ENCODE measurements around the gene AMBRA1. TPM values are rescaled to one million over a fixed set of nuclear protein-coding genes. Genes with fewer than 3 reads are reported as not detected.

The AMBRA1 gene
- polyA plus RNA-seq, 1 experiment: 12.8 TPM

GRCh38 chr11:46570790-46571398 is 22.9 kb downstream of the AMBRA1 start:
- no peaks in the 10 kb centered on the region for H3K36me3 ChIP-seq (ENCODE audit: control insufficient read depth, insufficient read depth, low read length)
- CTCF ChIA-PET: interaction anchor here (1.0 to 1.3 kb wide), 3 partner anchors 8 to 35 kb away, joined by 3 to 4 read pairs (median 3); no protein-coding TSS in a partner anchor
- DNase-seq (ENCODE audit: low read depth): no peak
- no peak overlapping the region for H3K4me3 ChIP-seq (ENCODE audit: low read depth, low read length)
- POLR2A ChIA-PET: no interaction called here
- no peaks in the 10 kb centered on the region for H3K27me3 ChIP-seq (ENCODE audit: control insufficient read depth, insufficient read depth, low read length)
- TF ChIP-seq, protein P1, sequence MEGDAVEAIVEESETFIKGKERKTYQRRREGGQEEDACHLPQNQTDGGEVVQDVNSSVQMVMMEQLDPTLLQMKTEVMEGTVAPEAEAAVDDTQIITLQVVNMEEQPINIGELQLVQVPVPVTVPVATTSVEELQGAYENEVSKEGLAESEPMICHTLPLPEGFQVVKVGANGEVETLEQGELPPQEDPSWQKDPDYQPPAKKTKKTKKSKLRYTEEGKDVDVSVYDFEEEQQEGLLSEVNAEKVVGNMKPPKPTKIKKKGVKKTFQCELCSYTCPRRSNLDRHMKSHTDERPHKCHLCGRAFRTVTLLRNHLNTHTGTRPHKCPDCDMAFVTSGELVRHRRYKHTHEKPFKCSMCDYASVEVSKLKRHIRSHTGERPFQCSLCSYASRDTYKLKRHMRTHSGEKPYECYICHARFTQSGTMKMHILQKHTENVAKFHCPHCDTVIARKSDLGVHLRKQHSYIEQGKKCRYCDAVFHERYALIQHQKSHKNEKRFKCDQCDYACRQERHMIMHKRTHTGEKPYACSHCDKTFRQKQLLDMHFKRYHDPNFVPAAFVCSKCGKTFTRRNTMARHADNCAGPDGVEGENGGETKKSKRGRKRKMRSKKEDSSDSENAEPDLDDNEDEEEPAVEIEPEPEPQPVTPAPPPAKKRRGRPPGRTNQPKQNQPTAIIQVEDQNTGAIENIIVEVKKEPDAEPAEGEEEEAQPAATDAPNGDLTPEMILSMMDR (IDR thresholded peaks at IDR 0.05; ENCODE audit: insufficient read depth, low read depth, low read length): no peak

- no peaks in the 10 kb centered on the region for H3K36me3 ChIP-seq (ENCODE audit: control insufficient read depth, insufficient read depth, low read length)
- DNase-seq (ENCODE audit: low read depth): no peak
- TF ChIP-seq, protein P1 (IDR thresholded peaks at IDR 0.05; ENCODE audit: insufficient read depth, low read depth, low read length): no peak
- H3K4me3 ChIP-seq (ENCODE audit: low read depth, low read length): no peak overlapping the region
- no peaks in the 10 kb centered on the region for H3K27me3 ChIP-seq (ENCODE audit: control insufficient read depth, insufficient read depth, low read length)
- POLR2A ChIA-PET: no interaction called here
- CTCF ChIA-PET: no interaction called here
Observed at GRCh38 chr11:46565232-46565840, 28.5 kb downstream of the AMBRA1 start.

GRCh38 chr11:46564459-46564858 is 29.4 kb downstream of the AMBRA1 start:
- Histone ChIP-seq H3K4me3 (ENCODE audit: low read depth, low read length) (no peak overlapping the region), H3K27me3 (ENCODE audit: control insufficient read depth, insufficient read depth, low read length) (no peaks in the 10 kb centered on the region), H3K36me3 (ENCODE audit: control insufficient read depth, insufficient read depth, low read length) (no peaks in the 10 kb centered on the region)
- CTCF ChIA-PET: interaction anchor here (0.6 kb wide), 1 partner anchor 173 kb away, joined by 3 read pairs; no protein-coding TSS in a partner anchor
- POLR2A ChIA-PET: no interaction called here
- DNase-seq (ENCODE audit: low read depth): no peak
- TF ChIP-seq, protein P1 (IDR thresholded peaks at IDR 0.05; ENCODE audit: insufficient read depth, low read depth, low read length): no peak

DNA sequence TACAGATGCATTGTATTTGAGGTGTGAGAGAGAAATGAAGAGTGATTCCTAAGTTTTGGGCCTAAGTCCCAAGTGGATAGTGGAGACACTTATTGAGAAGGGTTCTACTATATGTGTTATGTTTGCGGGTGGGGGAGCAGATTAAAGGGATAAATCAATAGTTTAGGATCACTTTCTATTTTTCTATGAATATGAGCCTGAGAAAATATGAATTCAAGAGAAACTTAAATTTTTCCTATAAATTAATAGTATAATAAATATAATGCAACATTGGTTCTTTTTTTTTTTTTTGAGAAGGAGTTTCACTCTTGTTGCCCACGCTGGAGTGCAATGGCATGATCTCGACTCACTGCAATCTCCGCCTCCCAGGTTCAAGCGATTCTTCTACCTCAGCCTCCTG is 31.3 kb downstream of the AMBRA1 start:
- POLR2A ChIA-PET: no interaction called here
- TF ChIP-seq, protein P1 (IDR thresholded peaks at IDR 0.05; ENCODE audit: insufficient read depth, low read depth, low read length): no peak
- DNase-seq (ENCODE audit: low read depth): no peak
- H3K4me3 ChIP-seq (ENCODE audit: low read depth, low read length): no peak overlapping the region
- CTCF ChIA-PET: interaction anchor here (1.3 kb wide), 1 partner anchor 9 kb away, joined by 3 read pairs; no protein-coding TSS in a partner anchor
- H3K27me3 ChIP-seq (ENCODE audit: control insufficient read depth, insufficient read depth, low read length): no peaks in the 10 kb centered on the region
- H3K36me3 ChIP-seq (ENCODE audit: control insufficient read depth, insufficient read depth, low read length): no peaks in the 10 kb centered on the region

DNA sequence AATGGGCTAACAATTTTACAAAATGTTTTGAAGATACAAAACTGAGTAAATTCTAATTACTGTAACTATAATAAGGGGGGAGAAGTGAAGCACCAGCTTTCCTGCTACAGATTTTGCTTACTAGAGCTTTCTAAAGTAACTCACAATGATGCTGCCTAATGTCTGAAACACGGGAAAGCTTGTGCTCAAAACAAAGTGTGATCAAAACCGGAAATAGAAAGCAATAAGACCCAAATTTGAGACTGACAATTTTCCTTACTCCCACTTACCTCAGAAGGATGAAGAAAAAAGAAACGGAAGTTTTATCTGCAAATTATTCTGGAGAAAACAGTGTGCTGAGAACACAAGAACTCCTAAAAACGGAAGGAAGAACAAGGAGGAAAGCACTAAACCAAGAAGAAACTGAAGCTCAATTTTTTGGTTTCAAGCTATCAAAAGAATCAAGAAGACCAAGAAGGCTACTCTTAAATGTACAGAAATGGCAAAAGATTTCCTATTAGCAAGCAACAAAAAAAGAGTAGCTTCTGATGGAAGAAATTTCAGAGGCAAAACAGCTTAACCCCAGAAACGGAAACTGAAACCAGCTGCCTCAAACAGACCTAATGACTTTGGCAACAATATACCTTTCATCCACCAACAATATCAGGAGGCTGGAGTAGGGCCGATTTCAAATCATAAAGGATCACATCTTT is 33.4 kb downstream of the AMBRA1 start:
- no peak for DNase-seq (ENCODE audit: low read depth)
- H3K4me3 ChIP-seq (ENCODE audit: low read depth, low read length): peak overlapping the region; percentile 16
- CTCF ChIA-PET: interaction anchor here (1.6 kb wide), 1 partner anchor 172 kb away, joined by 5 read pairs; no protein-coding TSS in a partner anchor
- POLR2A ChIA-PET: no interaction called here
- no peaks in the 10 kb centered on the region for H3K27me3 ChIP-seq (ENCODE audit: control insufficient read depth, insufficient read depth, low read length)
- no peaks in the 10 kb centered on the region for H3K36me3 ChIP-seq (ENCODE audit: control insufficient read depth, insufficient read depth, low read length)
- TF ChIP-seq, protein P1 (IDR thresholded peaks at IDR 0.05; ENCODE audit: insufficient read depth, low read depth, low read length): no peak

Data from BJ (cell line).